ENCODE measurements around the gene CHRNG.
"Not testable (repeated sequence)": the region's sequence is repeated elsewhere in the genome, so short reads cannot be mapped to it uniquely, and the experiment has no call there.

The CHRNG gene

DNA sequence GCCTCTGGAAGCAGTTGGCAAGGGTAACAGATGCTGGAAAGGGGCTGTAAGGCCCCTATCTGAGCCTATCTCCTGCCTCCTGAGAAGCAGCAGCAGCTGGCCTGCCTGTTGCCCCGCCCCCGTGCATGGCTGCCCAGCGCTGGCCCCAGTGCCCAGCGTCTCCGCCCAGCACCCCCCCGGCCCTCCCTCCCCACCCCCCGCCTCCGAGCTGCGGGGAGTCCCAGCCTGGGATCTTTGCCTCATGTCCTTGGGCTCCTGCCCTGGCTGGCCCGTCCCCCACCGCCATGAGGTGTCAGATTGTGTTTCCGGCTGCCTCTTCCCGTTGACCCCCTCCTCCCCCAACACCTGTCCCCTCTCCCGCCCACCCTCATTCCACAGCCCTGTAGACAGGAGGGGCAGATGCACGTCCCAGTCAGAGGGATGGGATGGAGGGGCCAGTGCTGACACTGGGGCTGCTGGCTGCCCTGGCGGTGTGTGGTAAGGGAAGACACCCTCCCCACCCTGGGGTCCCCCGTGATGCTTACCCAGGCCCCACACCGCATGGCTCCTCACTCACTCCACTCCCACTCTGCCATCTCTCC, 13.6 kb upstream of the CHRNG start, which contains the start of gene CHRND:
TSS of gene CHRND (plus strand) at position 370 of the 581 bp plus-strand sequence. CDS start at position 426, 56 bp downstream.
- DNase-seq (ENCODE audit: insufficient read length, low spot score) (no peak), FAIRE-seq (no peak)

DNA sequence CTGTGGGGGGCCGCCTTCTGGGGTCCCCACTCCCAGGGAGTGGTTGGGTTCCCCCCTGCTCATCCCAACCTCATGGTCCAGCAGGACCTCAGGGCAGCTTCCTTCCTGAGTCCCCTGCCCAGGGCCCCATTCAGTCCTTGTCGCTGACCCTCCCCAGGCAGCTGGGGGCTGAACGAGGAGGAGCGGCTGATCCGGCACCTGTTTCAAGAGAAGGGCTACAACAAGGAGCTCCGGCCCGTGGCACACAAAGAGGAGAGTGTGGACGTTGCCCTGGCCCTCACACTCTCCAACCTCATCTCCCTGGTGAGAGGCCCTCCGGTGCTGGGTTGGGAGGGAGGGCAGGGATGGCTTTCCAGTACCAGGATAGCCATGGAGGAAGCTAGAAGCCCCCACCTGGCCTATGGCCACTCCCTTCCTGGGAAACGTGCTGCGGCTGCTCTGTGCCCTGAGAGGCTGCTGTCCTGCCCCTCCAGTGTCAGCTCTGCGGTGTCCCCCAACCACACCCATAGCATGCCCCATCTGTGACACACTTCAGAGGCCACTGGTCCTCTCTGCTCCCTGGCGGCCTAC, 13.0 kb upstream of the CHRNG start:
- DNase-seq (ENCODE audit: insufficient read length, low spot score), result no peak
- FAIRE-seq, result no peak

DNA sequence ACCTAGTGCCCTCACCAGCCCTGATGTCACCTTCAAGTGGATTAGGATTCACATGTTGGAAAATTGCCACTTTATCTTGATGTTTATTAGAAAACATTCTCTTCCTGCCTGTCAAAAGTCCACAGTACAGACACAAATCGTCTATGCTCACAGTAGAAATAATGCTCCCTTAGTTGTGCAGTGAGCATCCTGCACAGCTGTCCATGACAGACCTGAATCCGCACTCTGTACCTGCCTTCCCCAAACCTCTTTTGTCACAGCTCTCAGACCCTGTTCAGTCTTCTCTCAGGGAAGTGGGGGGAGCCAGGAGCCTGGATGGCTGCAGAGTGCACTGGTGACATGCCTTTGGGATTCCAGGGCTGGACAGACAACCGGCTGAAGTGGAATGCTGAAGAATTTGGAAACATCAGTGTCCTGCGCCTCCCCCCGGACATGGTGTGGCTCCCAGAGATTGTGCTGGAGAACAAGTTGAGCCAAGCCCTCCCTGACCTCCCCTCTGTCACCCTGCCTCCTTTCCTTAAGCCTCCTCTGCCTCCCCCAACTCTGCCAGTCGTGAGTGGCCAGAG, 11.5 kb upstream of the CHRNG start:
- FAIRE-seq (no peak), DNase-seq (ENCODE audit: insufficient read length, low spot score) (no peak)

DNA sequence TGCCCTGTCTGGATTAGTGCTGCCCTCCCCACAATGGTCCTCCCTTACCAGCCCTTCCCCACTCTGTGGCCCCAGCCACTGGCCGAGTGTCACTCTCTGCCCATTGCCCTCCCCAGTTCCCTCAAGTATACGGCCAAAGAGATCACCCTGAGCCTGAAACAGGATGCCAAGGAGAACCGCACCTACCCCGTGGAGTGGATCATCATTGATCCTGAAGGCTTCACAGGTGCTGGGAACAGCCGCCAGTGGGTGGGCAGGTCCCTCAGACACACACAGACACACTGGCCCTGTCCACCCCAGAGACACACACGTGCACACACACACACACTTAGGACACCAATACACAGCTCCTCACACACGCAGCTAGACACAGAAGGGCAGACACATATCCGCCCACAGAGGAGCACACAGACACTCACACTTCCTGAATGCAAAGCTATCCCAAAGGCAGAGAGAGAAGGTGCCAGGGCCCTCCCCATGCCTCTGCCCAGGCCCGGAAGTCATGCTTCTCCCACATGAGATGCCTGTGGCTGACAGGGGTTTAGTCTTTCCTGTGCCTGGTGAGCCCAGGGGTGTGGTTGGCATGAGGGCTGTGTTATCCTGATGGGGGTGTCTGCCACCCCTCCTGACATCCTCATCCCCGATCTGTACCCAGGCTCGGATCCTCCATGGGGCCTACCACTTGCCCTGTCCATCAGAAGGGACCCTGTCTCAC, 10.6 kb upstream of the CHRNG start:
- FAIRE-seq (no peak), DNase-seq (ENCODE audit: insufficient read length, low spot score) (no peak)

DNA sequence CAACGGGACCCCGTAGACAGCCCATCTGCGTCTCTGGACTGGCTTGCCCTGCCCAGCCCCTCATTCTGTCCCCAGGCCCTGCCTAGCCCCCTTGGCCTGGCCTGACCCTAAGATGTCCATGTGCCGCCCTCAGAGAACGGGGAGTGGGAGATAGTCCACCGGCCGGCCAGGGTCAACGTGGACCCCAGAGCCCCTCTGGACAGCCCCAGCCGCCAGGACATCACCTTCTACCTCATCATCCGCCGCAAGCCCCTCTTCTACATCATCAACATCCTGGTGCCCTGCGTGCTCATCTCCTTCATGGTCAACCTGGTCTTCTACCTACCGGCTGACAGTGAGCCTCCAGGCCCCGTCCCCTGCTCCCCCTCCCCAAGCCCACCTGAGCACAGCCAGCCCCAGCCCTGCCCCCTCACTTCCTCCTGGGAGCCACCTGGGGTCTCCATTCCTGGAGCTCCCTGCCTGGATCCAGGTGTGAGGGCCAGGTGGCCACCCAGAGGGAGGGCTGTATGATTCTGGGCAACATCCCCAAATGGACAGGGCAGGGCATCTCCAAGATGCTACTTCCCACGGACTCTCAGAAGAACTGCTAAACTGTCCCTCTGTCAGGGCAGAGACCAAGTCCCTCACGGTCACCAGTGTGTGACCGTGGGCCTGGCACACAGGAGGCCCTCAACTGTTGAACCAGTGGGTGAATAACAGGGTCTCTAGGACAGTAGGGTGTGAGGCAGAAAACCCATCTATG, 9.5 kb upstream of the CHRNG start:
- FAIRE-seq, result no peak
- no peak for DNase-seq (ENCODE audit: insufficient read length, low spot score)

DNA sequence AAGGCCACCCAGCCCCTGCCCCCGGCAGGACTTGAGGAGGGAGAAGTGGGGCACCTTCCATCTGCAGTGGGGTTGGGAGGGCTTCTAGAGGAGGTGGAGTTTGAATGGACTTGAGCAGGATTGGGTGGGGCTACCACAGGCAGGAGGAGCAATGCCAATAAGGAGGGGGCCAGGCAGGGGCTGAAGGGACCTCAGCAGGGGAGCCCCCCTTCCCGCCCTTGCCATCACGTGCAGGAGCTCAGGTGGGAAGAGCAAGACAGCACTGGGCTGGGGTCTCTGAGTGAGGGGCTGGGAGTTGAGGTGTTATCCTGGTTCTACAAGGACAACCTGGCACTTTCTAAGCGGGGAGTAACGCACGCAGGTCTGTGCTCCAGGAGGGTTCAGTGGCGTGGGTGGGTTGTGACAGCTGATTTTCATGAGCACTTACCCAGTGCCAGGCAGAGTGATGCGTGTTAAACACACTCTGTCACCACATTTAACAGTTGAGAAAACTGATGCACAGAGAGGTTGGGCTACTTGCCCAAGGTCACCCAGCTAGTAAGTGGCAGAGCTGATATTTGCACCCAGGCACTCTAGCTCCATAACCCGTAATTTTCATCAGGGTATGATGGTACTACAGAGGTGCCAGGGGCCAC, 8.7 kb upstream of the CHRNG start:
- DNase-seq (ENCODE audit: insufficient read length, low spot score) (no peak), FAIRE-seq (peak; percentile 48)

DNA sequence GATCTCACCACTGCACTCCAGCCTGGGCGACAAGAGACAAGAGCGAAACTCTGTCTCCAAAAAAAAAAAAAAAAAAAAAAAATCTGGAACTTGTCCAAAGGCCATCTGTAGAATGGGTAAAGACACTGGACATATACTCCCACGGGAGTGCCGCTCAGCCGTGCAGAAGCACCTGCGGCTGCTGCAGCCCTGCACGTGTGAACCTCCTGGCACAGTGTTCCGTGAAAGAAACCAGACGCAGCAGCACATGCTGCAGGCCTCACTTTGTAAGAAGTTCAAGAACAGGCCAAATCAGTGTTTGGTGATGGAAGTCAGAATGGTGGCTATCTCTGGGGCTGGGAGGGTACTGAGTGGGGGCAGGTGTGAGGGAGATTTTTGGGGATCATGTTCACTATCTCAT, 7.1 kb upstream of the CHRNG start:
- DNase-seq (ENCODE audit: insufficient read length, low spot score) (no peak), FAIRE-seq (no peak)

DNA sequence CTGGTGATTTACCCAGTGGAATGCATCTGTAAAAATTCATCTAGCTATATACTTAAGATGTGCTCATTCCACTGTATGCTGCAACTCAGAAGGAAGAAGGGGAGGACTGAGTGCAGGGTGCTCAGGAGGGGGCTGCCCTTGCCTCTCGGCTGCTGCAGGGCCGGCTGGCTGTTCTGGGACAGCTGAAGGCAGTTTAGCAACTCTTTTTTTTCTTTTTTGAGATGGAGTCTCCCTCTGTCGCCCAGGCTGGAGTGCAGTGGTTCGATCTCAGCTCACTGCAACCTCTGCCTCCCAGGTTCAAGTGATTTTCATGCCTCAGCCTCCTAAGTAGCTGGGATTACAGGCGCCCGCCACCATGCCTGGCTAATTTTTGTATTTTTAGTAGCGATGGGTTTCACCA, 6.7 kb upstream of the CHRNG start:
- DNase-seq (ENCODE audit: insufficient read length, low spot score); FAIRE-seq: not testable (repeated sequence)

DNA sequence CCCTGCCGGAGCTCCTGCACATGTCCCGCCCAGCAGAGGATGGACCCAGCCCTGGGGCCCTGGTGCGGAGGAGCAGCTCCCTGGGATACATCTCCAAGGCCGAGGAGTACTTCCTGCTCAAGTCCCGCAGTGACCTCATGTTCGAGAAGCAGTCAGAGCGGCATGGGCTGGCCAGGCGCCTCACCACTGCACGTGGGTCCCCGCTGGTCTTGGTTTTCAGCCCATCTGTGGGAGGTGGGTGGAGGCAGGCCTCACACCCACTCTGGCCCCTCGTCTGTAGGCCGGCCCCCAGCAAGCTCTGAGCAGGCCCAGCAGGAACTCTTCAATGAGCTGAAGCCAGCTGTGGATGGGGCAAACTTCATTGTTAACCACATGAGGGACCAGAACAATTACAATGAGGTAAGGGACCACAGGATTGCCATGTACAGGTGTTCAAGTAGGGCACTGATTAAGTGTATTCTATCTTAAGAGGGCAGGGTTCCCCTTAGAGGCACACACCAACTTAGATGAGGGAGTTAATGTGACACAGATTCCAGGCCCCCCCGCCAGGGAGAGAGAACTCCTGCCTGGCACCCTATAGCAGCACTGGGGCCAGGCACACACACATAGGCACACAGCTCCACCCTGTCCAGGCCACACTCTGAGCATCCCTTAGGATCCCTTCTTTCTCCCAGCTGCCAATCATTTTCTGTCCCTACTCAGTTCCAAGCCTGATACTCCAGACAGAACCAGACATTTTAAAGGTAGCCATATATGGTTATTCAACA, 5.4 kb upstream of the CHRNG start:
- DNase-seq (ENCODE audit: insufficient read length, low spot score), result no peak
- FAIRE-seq, result no peak

DNA sequence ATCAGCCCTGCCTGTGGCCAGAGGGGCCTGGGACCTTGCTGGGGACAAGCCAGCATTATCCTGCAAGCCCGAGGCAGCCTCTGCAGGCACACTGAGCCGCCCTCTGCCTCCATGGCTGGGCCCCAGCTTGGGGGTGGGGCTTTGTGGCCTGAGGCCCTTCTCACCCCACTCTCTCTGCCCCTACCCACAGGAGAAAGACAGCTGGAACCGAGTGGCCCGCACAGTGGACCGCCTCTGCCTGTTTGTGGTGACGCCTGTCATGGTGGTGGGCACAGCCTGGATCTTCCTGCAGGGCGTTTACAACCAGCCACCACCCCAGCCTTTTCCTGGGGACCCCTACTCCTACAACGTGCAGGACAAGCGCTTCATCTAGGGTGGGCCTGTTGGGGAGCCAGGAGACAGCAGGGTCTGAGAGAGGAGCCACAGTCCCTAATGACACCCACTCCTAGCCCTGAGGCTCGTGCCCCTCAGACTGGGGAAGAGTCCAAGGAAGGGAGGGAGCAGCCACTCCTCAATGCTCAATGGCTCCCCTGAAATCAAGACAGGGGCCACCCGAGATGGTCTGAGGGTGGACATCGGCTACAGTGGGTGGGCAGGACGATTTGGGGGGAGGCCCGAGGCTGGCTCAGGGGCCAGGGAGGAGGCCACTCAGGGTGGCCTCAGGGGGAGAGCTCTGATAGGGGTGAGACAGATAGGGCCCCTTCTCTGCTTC, 4.4 kb upstream of the CHRNG start:
- DNase-seq (ENCODE audit: insufficient read length, low spot score) (no peak), FAIRE-seq (no peak)

DNA sequence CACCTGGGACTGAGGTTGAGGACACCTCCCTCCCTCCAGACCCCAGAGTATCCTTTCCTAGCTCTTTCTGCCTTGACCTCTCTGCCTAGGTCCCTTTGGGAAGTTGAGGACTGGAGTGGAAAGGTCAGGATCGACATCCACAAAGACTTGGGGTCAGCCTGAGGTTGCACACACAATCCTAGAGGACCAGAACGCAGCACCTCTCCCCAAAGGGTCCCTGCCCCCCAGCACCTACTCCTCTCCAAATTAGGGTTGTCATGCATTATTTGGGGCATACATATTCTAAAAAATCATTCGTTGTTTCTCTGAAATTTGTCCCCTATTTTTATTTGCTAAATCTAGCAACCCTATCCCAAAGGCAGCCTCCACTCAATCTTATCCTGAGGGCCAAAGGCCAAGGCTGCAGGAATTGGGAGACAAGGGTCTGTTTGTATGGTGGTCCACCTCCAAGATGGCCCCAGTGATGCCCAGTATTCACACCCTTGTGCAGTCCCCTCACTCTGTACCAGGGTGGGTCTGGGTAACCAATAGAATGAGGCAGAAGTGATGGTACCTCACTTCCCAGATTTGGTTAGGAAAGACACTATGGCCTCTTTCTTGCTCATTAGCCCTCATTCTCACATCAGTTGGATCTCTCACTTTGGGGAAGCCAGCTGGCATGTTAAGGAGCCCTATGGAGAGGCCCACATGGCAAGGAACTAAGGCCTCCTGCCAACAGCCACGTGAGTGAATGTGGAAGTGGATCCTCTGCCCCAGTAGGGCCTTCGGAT, 3.5 kb upstream of the CHRNG start:
- no peak for DNase-seq (ENCODE audit: insufficient read length, low spot score)

DNA sequence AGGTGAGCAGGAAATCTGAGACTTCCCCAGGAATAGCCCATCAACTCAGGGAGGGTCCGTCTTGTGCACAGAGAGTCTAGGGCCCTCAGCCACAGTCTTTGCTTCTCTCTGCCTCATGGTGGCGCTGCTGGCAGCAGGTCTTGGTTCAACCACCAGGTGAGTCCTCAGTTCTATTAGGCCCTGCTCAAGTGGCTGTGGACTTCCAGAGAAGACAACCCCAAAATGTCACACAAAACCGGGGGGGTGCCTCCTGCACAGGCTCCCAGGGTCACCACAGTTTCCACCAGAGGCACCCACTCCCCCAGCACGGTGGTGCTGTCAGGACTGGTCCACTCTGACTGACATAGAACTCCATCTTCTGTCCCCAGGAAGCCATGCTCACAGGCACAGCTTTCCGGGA, 2.4 kb upstream of the CHRNG start:
- FAIRE-seq, result no peak
- DNase-seq (ENCODE audit: insufficient read length, low spot score), result no peak

More for the DNA sequence above, 3.5 kb upstream of the CHRNG start:
- FAIRE-seq, result no peak

DNA sequence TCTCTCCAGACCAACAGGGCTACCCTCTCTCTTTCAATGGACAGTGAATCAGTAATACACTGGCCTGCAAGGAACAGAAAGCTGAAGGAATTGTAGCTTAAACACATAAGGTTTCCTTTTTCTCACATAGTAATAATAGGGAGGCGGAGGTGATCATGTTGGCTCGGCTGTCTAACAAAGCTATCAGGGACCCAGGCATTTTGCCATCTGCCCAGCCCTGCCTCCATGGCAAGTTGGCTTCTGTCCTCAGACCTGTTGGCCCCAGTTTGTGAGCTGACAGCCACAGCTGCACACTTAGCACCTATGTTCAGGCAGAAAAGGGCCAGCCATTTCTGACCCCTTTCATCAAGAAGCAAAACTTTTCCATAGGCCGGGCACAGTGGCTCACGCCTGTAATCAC, 2.0 kb upstream of the CHRNG start:
- DNase-seq (ENCODE audit: insufficient read length, low spot score) (no peak), FAIRE-seq (no peak)

DNA sequence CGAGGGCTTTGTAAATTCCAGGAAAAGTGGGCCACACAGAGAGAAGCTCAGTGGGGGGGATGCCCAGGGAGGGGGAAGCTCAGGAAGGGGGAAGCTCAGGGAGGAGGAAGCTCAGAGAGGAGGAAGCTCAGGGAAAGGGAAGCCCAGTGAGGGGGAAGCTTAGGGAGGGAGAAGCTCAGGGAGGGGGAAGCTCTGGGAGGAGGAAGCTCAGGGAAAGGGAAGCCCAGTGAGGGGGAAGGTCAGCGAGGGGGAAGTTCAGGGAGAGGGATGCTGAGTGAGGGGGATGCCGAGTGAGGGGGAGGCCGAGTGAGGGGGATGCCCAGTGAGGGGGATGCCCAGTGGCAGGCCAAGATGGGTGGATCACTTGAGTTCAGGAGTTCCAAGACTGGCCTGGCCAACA, 821 bp upstream of the CHRNG start:
- no peak for DNase-seq (ENCODE audit: insufficient read length, low spot score)
- no peak for FAIRE-seq

DNA sequence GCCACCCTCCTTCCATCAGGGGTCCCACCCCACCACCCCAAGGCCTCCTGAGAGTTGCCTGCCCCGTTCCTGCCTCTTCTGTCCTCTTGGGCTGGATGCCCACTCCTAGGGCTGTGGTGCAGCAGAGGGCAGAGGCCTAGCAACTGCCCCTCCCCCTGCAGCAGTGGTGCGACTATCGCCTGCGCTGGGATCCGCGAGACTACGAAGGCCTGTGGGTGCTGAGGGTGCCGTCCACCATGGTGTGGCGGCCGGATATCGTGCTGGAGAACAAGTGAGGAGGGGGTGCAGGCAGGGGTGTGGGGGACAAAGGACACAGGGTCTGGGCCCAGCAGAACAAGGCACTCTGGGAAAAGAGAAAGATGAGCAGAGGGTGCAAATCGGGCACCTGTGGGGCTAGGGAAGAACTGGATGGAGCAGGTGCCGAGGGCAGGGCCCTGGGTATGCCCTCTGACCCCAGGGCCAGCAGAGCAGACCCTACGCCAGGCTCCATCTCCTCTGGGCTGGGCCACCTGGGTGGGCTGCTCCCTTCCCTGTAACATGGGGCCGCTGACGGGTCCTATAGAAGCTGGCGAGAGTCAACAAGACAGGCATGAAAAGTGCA, 1.0 kb downstream of the CHRNG start:
- DNase-seq (ENCODE audit: insufficient read length, low spot score) (no peak), FAIRE-seq (no peak)

DNA sequence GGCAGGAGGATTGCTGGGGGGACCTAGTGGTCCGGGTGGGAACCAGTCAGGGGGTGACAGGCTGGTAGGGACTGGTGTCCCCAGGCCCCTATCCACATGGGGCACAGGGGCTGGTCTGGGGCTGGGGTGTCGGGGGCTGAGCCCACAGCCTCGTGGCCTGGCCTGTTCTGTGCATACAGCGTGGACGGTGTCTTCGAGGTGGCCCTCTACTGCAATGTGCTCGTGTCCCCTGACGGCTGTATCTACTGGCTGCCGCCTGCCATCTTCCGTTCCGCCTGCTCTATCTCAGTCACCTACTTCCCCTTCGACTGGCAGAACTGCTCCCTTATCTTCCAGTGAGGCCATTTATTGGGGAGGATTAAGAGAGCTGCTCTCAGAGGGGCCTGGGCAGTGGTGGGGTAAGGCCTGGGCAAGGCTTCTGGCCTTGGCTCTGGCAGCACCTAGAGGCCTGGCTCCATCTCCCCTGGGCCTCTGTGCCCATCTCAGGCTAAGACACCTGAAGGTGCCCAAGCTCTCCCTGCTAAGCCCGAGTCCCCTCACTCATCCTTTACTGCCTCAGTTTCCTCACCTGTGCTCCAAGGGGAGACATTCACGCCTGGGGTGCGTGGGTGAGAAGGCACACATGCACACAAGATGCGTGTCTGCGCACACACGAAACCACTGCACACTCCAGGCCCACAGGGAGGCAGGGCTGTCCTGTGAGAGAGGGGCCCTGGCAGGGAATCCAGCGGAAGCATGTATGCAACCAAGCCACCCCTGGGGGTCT, 1.9 kb downstream of the CHRNG start:
- DNase-seq (ENCODE audit: insufficient read length, low spot score), result no peak
- no peak for FAIRE-seq

DNA sequence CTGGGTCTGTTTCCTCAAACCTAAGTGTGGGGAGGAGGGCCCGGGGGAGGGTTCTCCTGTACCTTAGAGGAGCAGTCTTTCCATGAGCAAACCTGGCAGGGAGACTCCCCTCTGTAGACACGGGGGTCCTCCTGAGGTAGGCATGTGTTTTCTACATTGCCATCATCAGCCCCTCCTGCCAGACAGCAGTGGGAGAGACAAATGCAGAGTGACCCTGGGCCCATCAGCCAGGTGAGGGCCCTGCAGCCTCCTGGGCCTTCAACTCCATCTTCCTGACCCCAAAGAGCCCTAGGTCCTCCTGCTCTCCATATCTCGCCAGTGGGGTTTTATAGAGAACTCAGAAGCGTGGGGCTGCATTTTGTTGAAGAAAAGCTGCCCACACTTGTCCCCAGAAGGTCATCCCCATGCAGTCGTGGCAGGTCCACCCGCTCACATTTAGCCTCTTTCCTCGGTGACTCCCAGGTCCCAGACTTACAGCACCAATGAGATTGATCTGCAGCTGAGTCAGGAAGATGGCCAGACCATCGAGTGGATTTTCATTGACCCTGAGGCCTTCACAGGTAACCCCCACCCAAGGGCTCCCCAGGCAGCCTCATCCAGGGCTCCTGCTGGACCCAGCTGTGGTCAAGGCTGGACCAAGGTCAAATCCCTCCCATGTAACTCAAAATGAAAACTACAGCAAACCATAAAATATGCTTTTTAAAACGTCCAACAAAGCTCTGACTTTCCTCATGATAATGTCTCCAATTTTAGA, 2.6 kb downstream of the CHRNG start:
- FAIRE-seq (no peak), DNase-seq (ENCODE audit: insufficient read length, low spot score) (no peak)

All from HTR-8/SVneo (cell line).